Measurements from ENCODE around the gene HSPD1.
"Not testable (repeated sequence)": the region's sequence is repeated elsewhere in the genome, so short reads cannot be mapped to it uniquely, and the experiment has no call there.

The HSPD1 gene

GRCh38 chr2:197502685-197503084, 3.0 kb upstream of the HSPD1 start:
- H3K36me3 Mint-ChIP-seq, result peaks cover 78% of the 10 kb centered on the region
- H3K9me3 Mint-ChIP-seq, result no peaks in the 10 kb centered on the region
- peak overlapping the region; percentile 83 for H3K4me3 Mint-ChIP-seq
- DNase-seq (ENCODE audit: low spot score in 2 of 2), result no peak
- peak overlapping the region; percentile 90 for H3K27ac Mint-ChIP-seq
- H3K4me1 Mint-ChIP-seq, result peaks cover 18% of the 10 kb centered on the region
- no peak for ATAC-seq

- ATAC-seq (no peak), DNase-seq (ENCODE audit: low spot score in 2 of 2) (no peak)
- Mint-ChIP-seq H3K4me1 (peaks cover 23% of the 10 kb centered on the region), H3K9me3 (no peaks in the 10 kb centered on the region), H3K4me3 (peak overlapping the region; percentile 83), H3K27ac (peak overlapping the region; percentile 90), H3K36me3 (peaks cover 82% of the 10 kb centered on the region)
Observed at GRCh38 chr2:197502201-197502600, 2.6 kb upstream of the HSPD1 start.

GRCh38 chr2:197500503-197501131, 977 bp upstream of the HSPD1 start:
- peaks cover 33% of the 10 kb centered on the region for H3K4me1 Mint-ChIP-seq
- peaks cover 98% of the 10 kb centered on the region for H3K36me3 Mint-ChIP-seq
- H3K9me3 Mint-ChIP-seq, result no peaks in the 10 kb centered on the region
- ATAC-seq, result peak; percentile 1
- peak overlapping the region; percentile 83 for H3K4me3 Mint-ChIP-seq
- no peak for DNase-seq (ENCODE audit: low spot score in 2 of 2)
- H3K27ac Mint-ChIP-seq, result peak overlapping the region; percentile 90

GRCh38 chr2:197498937-197499593, 575 bp downstream of the HSPD1 start:
- no peaks in the 10 kb centered on the region for H3K9me3 Mint-ChIP-seq
- peak overlapping the region; percentile 83 for H3K4me3 Mint-ChIP-seq
- peak overlapping the region; percentile 90 for H3K27ac Mint-ChIP-seq
- peaks cover 39% of the 10 kb centered on the region for H3K4me1 Mint-ChIP-seq
- peaks cover 100% of the 10 kb centered on the region for H3K36me3 Mint-ChIP-seq
- DNase-seq (ENCODE audit: low spot score in 2 of 2) (peak; percentile 40 to 83), ATAC-seq (peak; percentile 17)

- H3K27ac Mint-ChIP-seq, result peak overlapping the region; percentile 90
- no peak for ATAC-seq
- no peak for DNase-seq (ENCODE audit: low spot score in 2 of 2)
- H3K9me3 Mint-ChIP-seq, result no peaks in the 10 kb centered on the region
- peaks cover 100% of the 10 kb centered on the region for H3K36me3 Mint-ChIP-seq
- H3K4me3 Mint-ChIP-seq, result peak overlapping the region; percentile 83
- H3K4me1 Mint-ChIP-seq, result peaks cover 39% of the 10 kb centered on the region
Observed at GRCh38 chr2:197498235-197498936, 1.3 kb downstream of the HSPD1 start.

- ATAC-seq (no peak), DNase-seq (ENCODE audit: low spot score in 2 of 2) (no peak)
- H3K4me1 Mint-ChIP-seq, result peaks cover 35% of the 10 kb centered on the region
- no peaks in the 10 kb centered on the region for H3K9me3 Mint-ChIP-seq
- H3K4me3 Mint-ChIP-seq, result peak overlapping the region; percentile 83
- H3K27ac Mint-ChIP-seq, result peak overlapping the region; percentile 90
- peaks cover 100% of the 10 kb centered on the region for H3K36me3 Mint-ChIP-seq
Observed at GRCh38 chr2:197497326-197497725, 2.3 kb downstream of the HSPD1 start.

- Mint-ChIP-seq H3K36me3 (peaks cover 100% of the 10 kb centered on the region), H3K4me1 (peaks cover 31% of the 10 kb centered on the region), H3K4me3 (peak overlapping the region; percentile 83), H3K9me3 (no peaks in the 10 kb centered on the region), H3K27ac (peak overlapping the region; percentile 90)
- DNase-seq (ENCODE audit: low spot score in 2 of 2), result no peak
- ATAC-seq, result no peak
Observed at GRCh38 chr2:197496695-197497094, 2.9 kb downstream of the HSPD1 start.

GRCh38 chr2:197495433-197496134, 4.1 kb downstream of the HSPD1 start:
- ATAC-seq (no peak), DNase-seq (ENCODE audit: low spot score in 2 of 2) (peak in 1 of 2 donors; percentile 46)
- H3K36me3 Mint-ChIP-seq, result peaks cover 100% of the 10 kb centered on the region
- peaks cover 25% of the 10 kb centered on the region for H3K4me1 Mint-ChIP-seq
- H3K9me3 Mint-ChIP-seq, result no peaks in the 10 kb centered on the region
- peak overlapping the region; percentile 83 for H3K4me3 Mint-ChIP-seq
- H3K27ac Mint-ChIP-seq, result peak overlapping the region; percentile 90

- Mint-ChIP-seq H3K4me1 (no peaks in the 10 kb centered on the region), H3K27ac (peak overlapping the region; percentile 74), H3K36me3 (peaks cover 84% of the 10 kb centered on the region), H3K4me3 (no peak overlapping the region), H3K9me3 (peaks cover 3% of the 10 kb centered on the region)
- DNase-seq (ENCODE audit: low spot score in 2 of 2) (peak in 1 of 2 donors; percentile 42), ATAC-seq (no peak)
Observed at GRCh38 chr2:197487385-197487784, 12.3 kb downstream of the HSPD1 start.

- Mint-ChIP-seq H3K9me3 (peaks cover 3% of the 10 kb centered on the region), H3K36me3 (peaks cover 72% of the 10 kb centered on the region), H3K4me1 (no peaks in the 10 kb centered on the region), H3K27ac (no peak overlapping the region), H3K4me3 (no peak overlapping the region)
- DNase-seq (ENCODE audit: low spot score in 2 of 2) (no peak), ATAC-seq (no peak)
Observed at GRCh38 chr2:197486175-197486574, 13.5 kb downstream of the HSPD1 start.

- not testable (repeated sequence) for H3K4me1 Mint-ChIP-seq; H3K4me3 Mint-ChIP-seq; DNase-seq (ENCODE audit: low spot score in 2 of 2); ATAC-seq; H3K9me3 Mint-ChIP-seq
- Mint-ChIP-seq H3K27ac (peak overlapping the region; percentile 50), H3K36me3 (peaks cover 68% of the 10 kb centered on the region)
Observed at GRCh38 chr2:197484248-197484647, 15.4 kb downstream of the HSPD1 start.

GRCh38 chr2:197480165-197481036, 19.2 kb downstream of the HSPD1 start:
- ATAC-seq, result no peak
- no peak for DNase-seq (ENCODE audit: low spot score in 2 of 2)
- peaks cover 3% of the 10 kb centered on the region for H3K9me3 Mint-ChIP-seq
- no peak overlapping the region for H3K27ac Mint-ChIP-seq
- no peak overlapping the region for H3K4me3 Mint-ChIP-seq
- H3K36me3 Mint-ChIP-seq, result peaks cover 68% of the 10 kb centered on the region
- peaks cover 10% of the 10 kb centered on the region for H3K4me1 Mint-ChIP-seq

GRCh38 chr2:197477797-197478196, 21.8 kb downstream of the HSPD1 start:
- peaks cover 10% of the 10 kb centered on the region for H3K4me1 Mint-ChIP-seq
- no peak overlapping the region for H3K4me3 Mint-ChIP-seq
- DNase-seq (ENCODE audit: low spot score in 2 of 2) (no peak), ATAC-seq (no peak)
- H3K36me3 Mint-ChIP-seq, result peaks cover 79% of the 10 kb centered on the region
- peak overlapping the region; percentile 82 for H3K27ac Mint-ChIP-seq
- no peaks in the 10 kb centered on the region for H3K9me3 Mint-ChIP-seq

- no peak overlapping the region for H3K4me3 Mint-ChIP-seq
- no peaks in the 10 kb centered on the region for H3K9me3 Mint-ChIP-seq
- DNase-seq (ENCODE audit: low spot score in 2 of 2), result no peak
- H3K36me3 Mint-ChIP-seq, result peaks cover 99% of the 10 kb centered on the region
- no peak for ATAC-seq
- H3K4me1 Mint-ChIP-seq, result peaks cover 6% of the 10 kb centered on the region
- peak overlapping the region; percentile 38 for H3K27ac Mint-ChIP-seq
Observed at GRCh38 chr2:197472166-197472565, 27.5 kb downstream of the HSPD1 start.
